ENCODE data around the gene ENOX2.

- TF ChIP-seq SUZ12 (IDR thresholded peaks at IDR 0.05; ENCODE audit: extremely low read depth, insufficient read depth, insufficient read length) (no peak), YY1 (IDR thresholded peaks at IDR 0.05; ENCODE audit: insufficient read depth, insufficient read length) (no peak)
These were observed 49.4 kb upstream of the ENOX2 start for GRCh38 chrX:130952266-130953043.

All from NT2/D1 (cell line).